B cell (primary cell): ENCODE data around the gene NCBP2.

Experiments
- EZH2 ChIP-seq: IDR thresholded peaks from 2 replicates; pipeline ENCODE4 v1.6.1; 2012; ENCODE audit warnings: borderline replicate concordance, low read depth, mild to moderate bottlenecking, moderate library complexity, low read length; ENCODE audit not compliant: insufficient read depth, poor library complexity, severe bottlenecking
- TF ChIP-seq, protein P1 (sequence below): fragments of 200-600 bp; IDR thresholded peaks from one replicate; pipeline ENCODE4 v1.8.0; 2022; ENCODE audit warnings: antibody characterized with exemption, mild to moderate bottlenecking

DNA sequence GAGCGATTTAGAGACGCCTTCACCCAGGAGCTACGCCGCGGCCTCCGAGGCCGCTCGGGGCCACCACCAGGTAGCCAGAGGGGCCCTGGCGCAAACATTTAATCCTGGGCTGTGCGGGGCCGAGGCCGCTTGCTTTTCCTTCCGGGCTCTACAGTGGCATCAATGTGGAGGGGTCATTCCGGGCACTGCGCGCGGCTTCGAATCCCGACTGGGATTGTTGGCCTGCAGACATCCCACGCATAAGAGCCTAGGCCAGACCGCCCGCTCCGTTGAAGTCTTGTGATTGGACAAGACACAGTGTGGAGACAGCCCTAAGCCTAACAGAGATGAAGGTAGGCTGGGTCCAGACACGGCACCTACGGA lies 568 bp upstream of the NCBP2 start:
- TF ChIP-seq, protein P1, sequence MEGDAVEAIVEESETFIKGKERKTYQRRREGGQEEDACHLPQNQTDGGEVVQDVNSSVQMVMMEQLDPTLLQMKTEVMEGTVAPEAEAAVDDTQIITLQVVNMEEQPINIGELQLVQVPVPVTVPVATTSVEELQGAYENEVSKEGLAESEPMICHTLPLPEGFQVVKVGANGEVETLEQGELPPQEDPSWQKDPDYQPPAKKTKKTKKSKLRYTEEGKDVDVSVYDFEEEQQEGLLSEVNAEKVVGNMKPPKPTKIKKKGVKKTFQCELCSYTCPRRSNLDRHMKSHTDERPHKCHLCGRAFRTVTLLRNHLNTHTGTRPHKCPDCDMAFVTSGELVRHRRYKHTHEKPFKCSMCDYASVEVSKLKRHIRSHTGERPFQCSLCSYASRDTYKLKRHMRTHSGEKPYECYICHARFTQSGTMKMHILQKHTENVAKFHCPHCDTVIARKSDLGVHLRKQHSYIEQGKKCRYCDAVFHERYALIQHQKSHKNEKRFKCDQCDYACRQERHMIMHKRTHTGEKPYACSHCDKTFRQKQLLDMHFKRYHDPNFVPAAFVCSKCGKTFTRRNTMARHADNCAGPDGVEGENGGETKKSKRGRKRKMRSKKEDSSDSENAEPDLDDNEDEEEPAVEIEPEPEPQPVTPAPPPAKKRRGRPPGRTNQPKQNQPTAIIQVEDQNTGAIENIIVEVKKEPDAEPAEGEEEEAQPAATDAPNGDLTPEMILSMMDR, result no peak
- no peak for TF ChIP-seq EZH2
